Mesothelial cell of epicardium (in vitro differentiated cells): ENCODE results near the gene FADS2. TPM values are rescaled to one million over a fixed set of nuclear protein-coding genes. Genes with fewer than 3 reads are reported as not detected.

Experiments
- DNase-seq, 2 experiments: peaks; one replicate each; pipeline ENCODE4 v3.0.0; 2021; ENCODE audit warnings: low spot score in 2 of 2; ENCODE audit not compliant: unreplicated experiment in 2 of 2
- H3K27ac Mint-ChIP-seq: 2 replicates; pipeline ENCODE4 v1.8.0; 2021; ENCODE audit warnings: mixed read lengths
- H3K27me3 Mint-ChIP-seq: 2 replicates; pipeline ENCODE4 v1.8.0; 2021; ENCODE audit warnings: low read depth, mixed read lengths
- H3K36me3 Mint-ChIP-seq: 2 replicates; pipeline ENCODE4 v1.8.0; 2021; ENCODE audit warnings: mixed read lengths
- H3K4me1 Mint-ChIP-seq: 2 replicates; pipeline ENCODE4 v1.8.0; 2021; ENCODE audit warnings: mixed read lengths
- H3K4me3 Mint-ChIP-seq: 2 replicates; pipeline ENCODE4 v1.8.0; 2021; ENCODE audit warnings: mild to moderate bottlenecking, moderate library complexity, mixed read lengths
- H3K9me3 Mint-ChIP-seq: 2 replicates; pipeline ENCODE4 v1.8.0; 2021; ENCODE audit warnings: mixed read lengths
- total RNA-seq: library from RNA; stranded (reverse); gene quantifications from 3 replicates; pipeline ENCODE4 v1.2.1, GENCODE V29; 2021
- TF ChIP-seq, protein P1 (sequence below): fragments of 200-600 bp; sonication (generic); IDR thresholded peaks from one replicate; pipeline ENCODE4 v1.5.0; 2021; ENCODE audit warnings: antibody characterized with exemption; ENCODE audit not compliant: unreplicated experiment

Gene FADS2
- total RNA-seq, 1 donor from 2014 or later: 337 TPM

DNA sequence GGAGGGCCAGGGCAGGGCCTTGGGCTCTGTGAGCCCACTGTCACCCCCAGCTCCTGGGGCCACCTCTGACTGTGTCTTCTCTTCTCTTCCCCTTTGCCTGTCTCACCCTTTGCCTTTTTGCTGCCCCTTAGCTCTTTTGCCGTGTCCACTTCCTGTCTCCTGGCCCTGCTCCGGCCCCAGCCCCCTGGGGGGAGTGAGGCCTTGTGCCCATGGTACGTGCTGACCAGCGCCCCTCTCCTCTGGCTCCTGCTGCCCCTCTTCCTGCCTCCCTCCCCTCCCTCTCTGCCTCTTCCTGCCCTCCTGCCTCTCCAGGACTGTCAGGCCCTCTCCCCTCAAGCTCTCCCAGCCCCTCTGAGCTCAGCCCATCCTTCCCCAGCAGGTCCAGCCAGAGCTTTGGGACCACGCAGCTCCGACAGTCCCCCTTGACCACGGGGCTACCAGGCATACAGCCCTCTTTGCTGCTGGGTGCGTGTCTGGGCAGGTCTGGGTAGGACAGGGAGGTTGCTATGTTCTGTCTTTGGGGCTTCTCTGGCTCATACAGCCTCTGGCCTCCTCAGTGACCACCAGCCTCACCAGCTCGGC lies 47.4 kb upstream of the FADS2 start:
- H3K4me3 Mint-ChIP-seq: no peak overlapping the region
- no peaks in the 10 kb centered on the region for H3K27me3 Mint-ChIP-seq
- peaks cover 37% of the 10 kb centered on the region for H3K36me3 Mint-ChIP-seq
- no peak for DNase-seq
- no peaks in the 10 kb centered on the region for H3K9me3 Mint-ChIP-seq
- peaks cover 8% of the 10 kb centered on the region for H3K4me1 Mint-ChIP-seq
- TF ChIP-seq, protein P1, sequence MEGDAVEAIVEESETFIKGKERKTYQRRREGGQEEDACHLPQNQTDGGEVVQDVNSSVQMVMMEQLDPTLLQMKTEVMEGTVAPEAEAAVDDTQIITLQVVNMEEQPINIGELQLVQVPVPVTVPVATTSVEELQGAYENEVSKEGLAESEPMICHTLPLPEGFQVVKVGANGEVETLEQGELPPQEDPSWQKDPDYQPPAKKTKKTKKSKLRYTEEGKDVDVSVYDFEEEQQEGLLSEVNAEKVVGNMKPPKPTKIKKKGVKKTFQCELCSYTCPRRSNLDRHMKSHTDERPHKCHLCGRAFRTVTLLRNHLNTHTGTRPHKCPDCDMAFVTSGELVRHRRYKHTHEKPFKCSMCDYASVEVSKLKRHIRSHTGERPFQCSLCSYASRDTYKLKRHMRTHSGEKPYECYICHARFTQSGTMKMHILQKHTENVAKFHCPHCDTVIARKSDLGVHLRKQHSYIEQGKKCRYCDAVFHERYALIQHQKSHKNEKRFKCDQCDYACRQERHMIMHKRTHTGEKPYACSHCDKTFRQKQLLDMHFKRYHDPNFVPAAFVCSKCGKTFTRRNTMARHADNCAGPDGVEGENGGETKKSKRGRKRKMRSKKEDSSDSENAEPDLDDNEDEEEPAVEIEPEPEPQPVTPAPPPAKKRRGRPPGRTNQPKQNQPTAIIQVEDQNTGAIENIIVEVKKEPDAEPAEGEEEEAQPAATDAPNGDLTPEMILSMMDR: no peak
- peak overlapping the region; percentile 77 for H3K27ac Mint-ChIP-seq

DNA sequence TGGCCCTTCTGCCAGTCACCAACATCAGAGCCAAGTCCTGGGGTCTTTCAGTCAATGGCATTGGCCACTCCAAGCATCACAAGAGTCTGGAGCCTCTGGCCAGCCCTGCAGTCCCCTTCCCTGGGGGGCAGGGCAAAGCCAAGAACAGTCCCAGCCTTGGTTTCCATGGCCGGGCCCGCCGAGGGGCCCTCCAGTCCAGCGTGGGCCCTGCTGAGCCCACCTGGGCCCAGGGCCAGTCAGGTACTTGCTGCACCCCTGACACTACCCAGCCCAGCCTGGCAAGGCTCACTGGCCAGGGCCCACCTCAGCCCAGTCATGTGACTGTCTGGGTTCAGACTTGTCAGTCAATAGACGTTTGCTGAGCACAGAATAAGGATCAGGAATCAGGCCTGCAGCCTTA lies 46.5 kb upstream of the FADS2 start:
- Mint-ChIP-seq H3K36me3 (peaks cover 33% of the 10 kb centered on the region), H3K27ac (no peak overlapping the region), H3K4me3 (no peak overlapping the region), H3K4me1 (peaks cover 2% of the 10 kb centered on the region), H3K27me3 (no peaks in the 10 kb centered on the region), H3K9me3 (no peaks in the 10 kb centered on the region)
- TF ChIP-seq, protein P1: no peak
- no peak for DNase-seq

DNA sequence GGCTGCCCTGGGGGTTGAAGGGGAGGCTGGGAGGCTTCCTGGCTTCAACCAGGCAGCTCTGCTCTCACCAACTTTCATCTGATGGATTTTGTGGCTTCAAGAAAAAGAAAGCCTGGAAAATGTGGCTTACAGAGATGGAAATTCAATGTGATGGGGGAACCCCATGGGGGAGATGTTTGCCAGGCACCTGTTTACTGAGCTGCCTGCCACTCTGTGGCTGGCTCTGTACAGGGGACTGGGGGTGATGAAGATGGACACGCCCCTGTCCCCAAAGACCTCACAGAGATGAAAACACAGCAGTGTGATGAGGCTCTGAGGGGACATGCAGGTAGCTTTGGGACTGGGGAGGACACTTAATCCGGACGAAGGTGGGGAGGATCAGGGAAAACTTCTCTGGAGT lies 45.8 kb upstream of the FADS2 start:
- Mint-ChIP-seq H3K4me1 (peaks cover 2% of the 10 kb centered on the region), H3K4me3 (no peak overlapping the region), H3K27ac (peak overlapping the region; percentile 33), H3K27me3 (no peaks in the 10 kb centered on the region), H3K36me3 (peaks cover 32% of the 10 kb centered on the region), H3K9me3 (no peaks in the 10 kb centered on the region)
- TF ChIP-seq, protein P1: no peak
- DNase-seq: no peak

DNA sequence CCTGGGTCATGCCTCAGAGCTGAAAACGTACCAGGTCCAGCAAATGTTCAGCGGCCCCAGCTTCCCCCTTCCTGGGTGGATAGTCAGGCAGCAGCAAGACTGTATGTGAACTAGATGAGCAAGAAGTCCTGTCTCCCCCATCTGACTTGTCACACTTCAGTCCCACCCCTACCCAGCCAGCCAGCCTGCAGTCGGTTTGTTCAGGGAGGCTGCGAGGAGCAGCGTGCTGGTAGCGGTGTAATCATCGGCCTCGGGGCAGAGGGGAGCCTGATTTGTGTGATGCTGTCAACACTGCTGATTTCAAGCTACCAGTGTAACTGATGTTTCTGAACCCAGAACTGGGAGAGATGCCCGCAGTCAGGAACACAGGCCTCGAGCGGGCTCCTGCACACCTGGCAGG lies 45.3 kb upstream of the FADS2 start:
- no peak for DNase-seq
- H3K27me3 Mint-ChIP-seq: no peaks in the 10 kb centered on the region
- TF ChIP-seq, protein P1: no peak
- H3K4me3 Mint-ChIP-seq: no peak overlapping the region
- H3K9me3 Mint-ChIP-seq: no peaks in the 10 kb centered on the region
- H3K27ac Mint-ChIP-seq: peak overlapping the region; percentile 79
- H3K4me1 Mint-ChIP-seq: peaks cover 2% of the 10 kb centered on the region
- H3K36me3 Mint-ChIP-seq: peaks cover 31% of the 10 kb centered on the region

DNA sequence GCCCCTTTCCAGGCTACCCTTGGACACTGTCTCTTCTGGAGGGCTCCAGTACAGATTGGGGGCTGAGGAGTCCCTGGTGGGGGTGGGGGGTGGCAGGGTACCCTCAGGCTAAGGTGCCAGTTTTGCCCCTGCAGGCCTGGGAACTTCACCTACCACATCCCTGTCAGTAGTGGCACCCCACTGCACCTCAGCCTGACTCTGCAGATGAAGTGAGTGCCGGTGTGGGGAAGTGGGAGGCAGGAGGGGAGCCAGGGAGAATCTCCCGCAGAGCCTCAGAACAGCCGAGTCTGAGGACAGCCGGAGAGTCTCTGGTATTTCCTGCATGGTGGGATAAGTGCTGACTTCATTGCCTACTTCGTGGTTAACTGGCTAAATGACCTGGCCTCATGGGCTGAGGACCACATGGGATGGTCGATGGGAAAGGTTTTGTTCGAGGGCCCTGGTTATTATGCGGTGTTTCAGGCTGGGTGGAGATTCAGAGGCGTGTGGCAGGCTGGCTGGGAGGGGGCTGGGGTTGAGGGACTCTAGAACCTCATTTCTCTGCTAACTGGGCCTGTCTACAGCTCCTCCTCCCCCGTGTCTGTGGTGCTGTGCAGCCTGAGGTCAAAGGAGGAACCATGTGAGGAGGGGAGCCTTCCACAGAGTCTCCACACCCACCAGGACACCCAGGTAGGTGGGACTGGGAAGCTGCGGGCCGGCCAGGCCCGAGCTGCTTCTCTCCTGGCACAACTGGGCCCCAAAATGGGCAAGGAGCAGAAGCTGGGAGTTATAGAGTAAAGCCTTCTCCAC lies 44.2 kb upstream of the FADS2 start:
- H3K36me3 Mint-ChIP-seq: peaks cover 21% of the 10 kb centered on the region
- DNase-seq: no peak
- TF ChIP-seq, protein P1: no peak
- no peaks in the 10 kb centered on the region for H3K27me3 Mint-ChIP-seq
- H3K4me1 Mint-ChIP-seq: no peaks in the 10 kb centered on the region
- H3K4me3 Mint-ChIP-seq: no peak overlapping the region
- peak overlapping the region; percentile 86 for H3K27ac Mint-ChIP-seq
- no peaks in the 10 kb centered on the region for H3K9me3 Mint-ChIP-seq
